WERI-Rb-1 (cell line): ENCODE measurements around the gene BUD13.

Experiments used
- DNase-seq: peaks from one replicate; pipeline ENCODE4 v3.0.0-alpha.2; 2020
- H3K27ac ChIP-seq: fragments of 250-450 bp; sonication (Bioruptor Pico); 2 replicates; pipeline ENCODE4 v1.5.1; 2020; ENCODE audit warnings: mild to moderate bottlenecking, moderate library complexity
- H3K27me3 ChIP-seq: fragments of 250-450 bp; sonication (Bioruptor Pico); 2 replicates; pipeline ENCODE4 v1.5.1; 2021; ENCODE audit warnings: mild to moderate bottlenecking, low read depth, moderate library complexity; ENCODE audit not compliant: insufficient read depth, severe bottlenecking
- H3K36me3 ChIP-seq: fragments of 250-450 bp; sonication (Bioruptor Pico); 2 replicates; pipeline ENCODE4 v1.5.1; 2020; ENCODE audit warnings: mild to moderate bottlenecking, moderate library complexity
- H3K4me3 ChIP-seq: 2 replicates; pipeline ENCODE4 v1.5.1; 2011; ENCODE audit warnings: low read depth, mild to moderate bottlenecking, control low read depth, low read length
- H3K9me3 ChIP-seq: fragments of 250-450 bp; sonication (Bioruptor Pico); 2 replicates; pipeline ENCODE4 v1.5.1; 2021; ENCODE audit warnings: mild to moderate bottlenecking, moderate library complexity; ENCODE audit not compliant: severe bottlenecking
- TF ChIP-seq, protein P1 (sequence below): IDR thresholded peaks from 2 replicates; pipeline ENCODE4 v1.5.1; 2011; ENCODE audit warnings: low read depth, mild to moderate bottlenecking, control low read depth, inconsistent platforms, low read length

The BUD13 gene

DNA sequence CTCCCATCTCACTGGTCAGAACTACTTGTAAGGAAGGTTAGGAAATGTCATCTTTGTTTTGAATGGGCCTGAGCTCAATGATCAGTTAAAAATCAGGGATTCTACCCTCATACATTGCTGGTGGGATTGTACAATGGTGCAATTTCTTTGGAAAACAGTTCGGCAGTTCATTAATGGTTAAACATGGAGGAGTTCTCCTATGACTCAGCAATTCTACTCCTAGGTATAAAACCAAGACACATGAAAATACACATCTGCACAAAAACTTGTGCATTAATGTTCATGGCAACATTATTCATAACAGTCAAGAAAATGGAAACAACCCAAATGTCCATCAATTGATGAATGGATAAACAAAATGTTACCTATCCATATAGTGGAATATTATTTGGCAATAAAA is 23.8 kb upstream of the BUD13 start:
- TF ChIP-seq, protein P1, sequence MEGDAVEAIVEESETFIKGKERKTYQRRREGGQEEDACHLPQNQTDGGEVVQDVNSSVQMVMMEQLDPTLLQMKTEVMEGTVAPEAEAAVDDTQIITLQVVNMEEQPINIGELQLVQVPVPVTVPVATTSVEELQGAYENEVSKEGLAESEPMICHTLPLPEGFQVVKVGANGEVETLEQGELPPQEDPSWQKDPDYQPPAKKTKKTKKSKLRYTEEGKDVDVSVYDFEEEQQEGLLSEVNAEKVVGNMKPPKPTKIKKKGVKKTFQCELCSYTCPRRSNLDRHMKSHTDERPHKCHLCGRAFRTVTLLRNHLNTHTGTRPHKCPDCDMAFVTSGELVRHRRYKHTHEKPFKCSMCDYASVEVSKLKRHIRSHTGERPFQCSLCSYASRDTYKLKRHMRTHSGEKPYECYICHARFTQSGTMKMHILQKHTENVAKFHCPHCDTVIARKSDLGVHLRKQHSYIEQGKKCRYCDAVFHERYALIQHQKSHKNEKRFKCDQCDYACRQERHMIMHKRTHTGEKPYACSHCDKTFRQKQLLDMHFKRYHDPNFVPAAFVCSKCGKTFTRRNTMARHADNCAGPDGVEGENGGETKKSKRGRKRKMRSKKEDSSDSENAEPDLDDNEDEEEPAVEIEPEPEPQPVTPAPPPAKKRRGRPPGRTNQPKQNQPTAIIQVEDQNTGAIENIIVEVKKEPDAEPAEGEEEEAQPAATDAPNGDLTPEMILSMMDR = no peak
- no peak overlapping the region for H3K27ac ChIP-seq
- no peaks in the 10 kb centered on the region for H3K36me3 ChIP-seq
- no peak for DNase-seq
- no peaks in the 10 kb centered on the region for H3K9me3 ChIP-seq
- no peak overlapping the region for H3K4me3 ChIP-seq
- H3K27me3 ChIP-seq = no peaks in the 10 kb centered on the region

DNA sequence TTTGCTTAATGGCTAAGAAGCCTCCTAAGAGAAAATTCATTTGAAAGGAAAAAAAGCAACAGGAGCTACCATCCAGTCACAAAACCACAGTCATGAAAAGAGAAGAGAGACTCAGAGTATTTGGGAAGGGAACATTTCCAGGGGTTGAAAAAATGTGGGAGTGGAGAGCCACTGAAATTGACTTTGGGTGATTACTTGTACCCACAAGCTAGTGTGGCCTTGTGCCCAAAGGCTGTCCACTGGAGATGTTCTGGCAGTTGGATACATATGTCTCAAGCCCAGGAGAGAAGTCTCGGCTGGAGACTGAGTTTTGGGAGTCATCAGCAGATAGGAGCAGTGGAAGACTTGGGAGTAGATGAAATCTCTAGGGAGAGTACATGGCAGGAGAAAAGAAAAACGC is 22.1 kb upstream of the BUD13 start:
- TF ChIP-seq, protein P1 = no peak
- H3K27me3 ChIP-seq = no peaks in the 10 kb centered on the region
- no peak overlapping the region for H3K27ac ChIP-seq
- DNase-seq = no peak
- no peak overlapping the region for H3K4me3 ChIP-seq
- H3K36me3 ChIP-seq = no peaks in the 10 kb centered on the region
- no peaks in the 10 kb centered on the region for H3K9me3 ChIP-seq

DNA sequence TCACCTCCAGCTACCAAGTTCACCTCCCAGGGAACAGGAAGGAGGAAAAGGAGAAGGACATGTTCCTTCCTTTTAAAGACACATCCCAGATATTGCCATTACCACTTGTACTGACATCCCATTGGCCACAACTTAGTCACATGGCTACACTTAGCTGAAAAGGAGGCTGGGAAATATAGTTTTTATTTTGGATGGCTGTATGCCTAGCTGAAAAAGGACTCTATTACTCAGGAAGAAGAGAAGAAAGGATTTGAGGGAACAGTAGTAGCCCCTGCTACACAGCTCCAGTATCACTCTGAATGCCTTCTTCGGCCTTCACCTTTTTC is 20.9 kb upstream of the BUD13 start:
- Histone ChIP-seq H3K9me3 (no peaks in the 10 kb centered on the region), H3K27me3 (no peaks in the 10 kb centered on the region), H3K36me3 (no peaks in the 10 kb centered on the region), H3K4me3 (no peak overlapping the region), H3K27ac (no peak overlapping the region)
- TF ChIP-seq, protein P1 = no peak
- no peak for DNase-seq

DNA sequence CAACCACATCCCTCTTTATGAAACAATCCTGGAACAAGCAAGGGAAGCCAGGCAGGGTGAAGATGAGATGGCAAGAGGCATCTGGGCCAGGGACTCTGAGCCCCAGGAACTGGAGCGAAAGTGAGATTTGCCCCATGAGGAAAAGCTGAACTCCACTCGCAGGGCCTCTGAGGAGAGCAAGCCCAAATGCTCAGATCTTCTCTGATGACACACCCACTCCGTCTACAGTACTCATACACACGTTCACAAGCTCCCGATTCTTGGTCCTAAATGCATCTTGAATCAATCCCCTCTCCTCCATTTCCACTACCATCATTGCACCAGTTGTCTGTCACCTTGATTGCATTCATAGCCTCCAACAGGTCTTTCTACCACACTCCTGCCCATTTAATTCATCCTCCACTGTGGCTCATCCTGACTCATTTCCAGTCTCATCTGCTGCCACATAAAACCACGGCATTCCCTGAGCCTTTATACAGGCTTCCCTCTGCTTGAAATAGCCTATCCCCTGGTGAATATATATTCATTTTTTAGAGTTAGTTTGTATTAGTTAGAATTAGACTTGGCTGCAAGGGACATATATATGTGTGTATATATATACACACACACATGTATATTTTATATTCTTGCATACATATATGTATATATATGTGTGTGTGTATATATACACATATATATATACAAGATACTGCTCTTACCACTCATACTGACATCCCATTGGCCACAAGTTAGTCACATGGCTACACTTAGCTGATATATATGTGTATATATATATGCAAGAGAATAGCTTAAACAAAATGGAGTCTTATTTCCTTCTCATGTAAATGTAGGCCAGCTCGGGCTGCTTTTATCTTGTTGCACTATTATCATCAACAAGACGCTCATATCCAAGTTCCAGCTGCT is 20.3 kb upstream of the BUD13 start:
- no peaks in the 10 kb centered on the region for H3K27me3 ChIP-seq
- no peaks in the 10 kb centered on the region for H3K36me3 ChIP-seq
- no peak overlapping the region for H3K27ac ChIP-seq
- DNase-seq = no peak
- TF ChIP-seq, protein P1 = no peak
- H3K4me3 ChIP-seq = no peak overlapping the region
- H3K9me3 ChIP-seq = no peaks in the 10 kb centered on the region

DNA sequence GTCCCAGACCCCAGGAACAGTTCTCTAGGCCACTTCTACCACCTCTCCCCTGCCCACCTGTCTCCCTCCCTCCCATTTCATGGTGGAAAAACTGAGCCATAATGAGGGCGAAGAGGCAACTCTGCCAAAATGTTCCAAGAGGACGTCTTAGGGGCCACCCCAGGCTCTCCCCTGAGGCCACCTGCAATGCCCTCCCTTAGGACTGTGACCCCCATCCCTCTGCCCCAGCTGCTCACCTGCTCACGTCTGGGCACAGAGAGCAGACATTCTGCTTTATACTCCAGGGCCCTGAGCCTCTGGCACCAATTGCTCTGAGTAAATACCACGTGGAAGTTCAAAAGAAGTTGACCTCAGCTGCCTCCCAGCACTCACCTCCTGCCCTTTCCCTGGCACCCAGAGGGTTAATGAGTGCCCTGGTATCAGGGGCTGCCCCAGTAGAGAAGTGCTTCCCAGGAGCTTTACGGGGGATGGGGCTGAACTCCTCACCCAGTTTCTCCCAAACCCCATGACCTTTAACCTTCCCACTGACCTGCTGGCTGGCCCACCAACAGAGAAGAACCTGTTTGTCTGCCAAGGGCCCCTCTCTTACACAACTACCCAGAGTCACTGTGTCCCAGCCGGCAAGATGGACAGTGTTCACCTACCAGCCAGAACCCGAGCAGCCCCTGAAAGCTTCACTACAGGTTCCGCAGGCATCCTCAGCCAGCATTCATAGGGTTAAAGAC is 19.5 kb upstream of the BUD13 start:
- Histone ChIP-seq H3K4me3 (no peak overlapping the region), H3K36me3 (no peaks in the 10 kb centered on the region), H3K27ac (no peak overlapping the region), H3K9me3 (no peaks in the 10 kb centered on the region), H3K27me3 (no peaks in the 10 kb centered on the region)
- DNase-seq = no peak
- TF ChIP-seq, protein P1 = no peak

DNA sequence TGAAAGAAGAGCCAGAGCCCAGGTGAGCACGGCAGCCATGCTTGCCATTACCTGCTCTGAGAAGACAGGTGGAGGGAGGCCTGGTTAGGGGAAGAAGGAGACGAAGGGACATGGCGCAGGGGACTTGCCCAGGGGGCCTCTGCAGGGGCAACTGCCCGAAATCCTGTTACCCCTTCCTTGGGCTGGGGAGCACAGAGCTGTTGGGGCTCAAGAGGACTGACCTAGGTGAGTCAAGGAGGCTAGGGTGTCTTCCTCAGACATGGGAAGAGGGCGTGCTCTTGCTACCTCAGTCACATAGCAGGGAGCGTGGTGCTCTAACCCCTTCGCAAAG is 19.0 kb upstream of the BUD13 start, which contains the start of gene APOA5:
Gene APOA5, minus strand, starts transcription at position 67 of the 331 bp plus-strand sequence. Its CDS starts 19 bp downstream, at position 48.
- TF ChIP-seq, protein P1 = no peak
- H3K27ac ChIP-seq = no peak within 1 kb of the TSS

More for the DNA sequence above, 19.0 kb upstream of the BUD13 start, which contains the start of gene APOA5:
- no peaks in the 10 kb centered on the region for H3K27me3 ChIP-seq
- H3K9me3 ChIP-seq = no peaks in the 10 kb centered on the region
- DNase-seq = no peak
- no peak within 1 kb of the TSS for H3K4me3 ChIP-seq
- peaks cover 1% of the 10 kb centered on the region for H3K36me3 ChIP-seq
